Glomerular endothelial cell (primary cell): Measurements from ENCODE around the gene CDCP2. TPM values are rescaled to one million over a fixed set of nuclear protein-coding genes. Genes with fewer than 3 reads are reported as not detected.

Experiments
- DNase-seq: peaks from one replicate; pipeline ENCODE4 v3.0.0-alpha.2; 2011; ENCODE audit warnings: low read depth, low spot score; ENCODE audit errors: extremely low read depth
- total RNA-seq: library from RNA; depleted of rRNA; stranded (reverse); fragments of >200 nt; gene quantifications from 2 replicates; pipeline ENCODE4 v1.2.3, GENCODE V29; 2015

CDCP2 gene
- total RNA-seq, 1 donor from 2014 or later = not detected

DNA sequence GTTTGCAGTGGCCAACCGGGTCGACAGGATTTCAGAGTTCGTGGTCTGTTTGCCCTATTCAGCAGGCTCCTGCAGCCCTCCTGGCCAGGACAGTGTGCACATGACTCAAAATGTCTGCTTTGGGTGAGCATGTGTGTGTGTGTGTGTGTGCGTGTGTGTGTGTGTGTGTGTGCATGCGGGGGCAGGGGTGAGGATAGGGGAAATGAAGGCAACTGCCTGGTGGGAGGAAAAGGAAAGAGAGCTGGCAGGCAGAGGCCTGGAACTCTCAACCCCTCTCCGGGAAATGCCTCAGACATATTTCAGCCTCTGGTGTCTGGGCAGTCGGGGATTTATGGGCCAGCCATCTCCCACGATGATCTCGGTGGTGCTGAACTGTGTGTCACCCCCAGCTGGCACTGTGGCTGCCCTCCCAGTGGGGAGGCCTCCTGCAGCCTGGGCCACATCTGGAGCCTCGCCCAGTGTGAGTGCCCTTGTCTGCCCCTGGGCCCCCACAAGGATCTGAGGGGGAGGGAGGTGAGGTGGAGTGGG lies 15.2 kb downstream of the CDCP2 start:
- DNase-seq = no peak

GRCh38 chr1:54136963-54137533 lies 15.8 kb downstream of the CDCP2 start:
- DNase-seq = no peak

GRCh38 chr1:54136269-54136896 lies 16.4 kb downstream of the CDCP2 start:
- DNase-seq = no peak

- DNase-seq = no peak
These were observed 17.2 kb downstream of the CDCP2 start for GRCh38 chr1:54135436-54136120.

DNA sequence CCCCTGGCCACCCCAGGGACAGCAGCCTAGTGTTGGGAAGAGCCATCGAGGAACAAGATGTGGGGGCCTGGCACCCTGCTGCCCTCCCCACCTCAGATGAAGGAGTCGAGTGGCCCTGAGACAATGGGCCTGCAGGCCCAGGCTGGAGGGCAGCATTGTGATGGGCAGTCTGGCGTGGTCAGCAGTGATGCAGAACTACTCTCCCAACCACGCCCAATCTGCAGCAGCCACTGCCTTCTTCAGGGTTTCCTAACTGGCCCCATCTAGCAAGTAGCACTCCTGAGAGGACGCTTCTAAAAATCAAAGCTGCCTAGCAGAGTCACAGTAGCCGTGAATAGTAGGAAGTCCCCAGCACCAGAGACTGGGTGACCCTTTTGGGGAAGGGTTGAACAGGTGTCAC lies 18.5 kb downstream of the CDCP2 start:
- no peak for DNase-seq

DNA sequence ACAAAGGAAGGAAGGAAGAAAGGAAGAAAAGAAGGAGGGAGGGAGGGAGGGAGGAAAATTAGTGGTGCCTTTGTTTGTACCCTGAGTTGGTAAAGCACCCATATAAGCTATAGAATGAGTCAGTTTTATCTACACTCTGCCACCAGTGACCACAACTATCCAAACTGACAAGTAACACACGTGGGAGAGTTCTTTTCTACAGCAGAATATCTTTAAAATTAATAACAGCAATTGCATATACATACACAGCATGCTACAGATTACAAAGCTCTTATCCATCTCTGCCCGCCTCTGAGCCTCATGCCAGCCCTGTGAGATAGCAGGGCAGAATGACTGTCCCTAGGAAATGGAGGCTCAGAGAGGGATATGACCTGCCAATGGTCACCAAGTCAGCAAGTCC lies 20.3 kb downstream of the CDCP2 start:
- no peak for DNase-seq

DNA sequence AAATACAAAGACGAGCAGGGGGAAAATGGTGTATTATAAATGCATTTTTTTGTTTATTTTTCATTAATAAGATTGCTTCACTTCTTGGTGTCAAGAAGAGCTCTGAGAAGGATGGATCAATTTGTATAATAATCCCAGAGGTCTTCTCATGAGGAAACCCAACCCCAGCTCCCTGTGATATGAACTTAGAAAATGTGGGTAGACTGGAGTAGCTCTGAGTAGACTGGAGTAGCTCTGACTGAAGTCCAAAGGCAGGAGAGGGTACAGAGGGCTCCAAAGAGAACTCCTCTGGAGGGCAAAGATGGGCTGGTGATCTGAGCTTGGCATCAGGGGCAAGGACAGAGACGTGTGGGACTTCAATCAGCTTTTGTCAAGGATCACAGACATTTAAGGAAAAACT lies 21.4 kb downstream of the CDCP2 start:
- no peak for DNase-seq

GRCh38 chr1:54129858-54130257 lies 22.9 kb downstream of the CDCP2 start:
- no peak for DNase-seq

DNA sequence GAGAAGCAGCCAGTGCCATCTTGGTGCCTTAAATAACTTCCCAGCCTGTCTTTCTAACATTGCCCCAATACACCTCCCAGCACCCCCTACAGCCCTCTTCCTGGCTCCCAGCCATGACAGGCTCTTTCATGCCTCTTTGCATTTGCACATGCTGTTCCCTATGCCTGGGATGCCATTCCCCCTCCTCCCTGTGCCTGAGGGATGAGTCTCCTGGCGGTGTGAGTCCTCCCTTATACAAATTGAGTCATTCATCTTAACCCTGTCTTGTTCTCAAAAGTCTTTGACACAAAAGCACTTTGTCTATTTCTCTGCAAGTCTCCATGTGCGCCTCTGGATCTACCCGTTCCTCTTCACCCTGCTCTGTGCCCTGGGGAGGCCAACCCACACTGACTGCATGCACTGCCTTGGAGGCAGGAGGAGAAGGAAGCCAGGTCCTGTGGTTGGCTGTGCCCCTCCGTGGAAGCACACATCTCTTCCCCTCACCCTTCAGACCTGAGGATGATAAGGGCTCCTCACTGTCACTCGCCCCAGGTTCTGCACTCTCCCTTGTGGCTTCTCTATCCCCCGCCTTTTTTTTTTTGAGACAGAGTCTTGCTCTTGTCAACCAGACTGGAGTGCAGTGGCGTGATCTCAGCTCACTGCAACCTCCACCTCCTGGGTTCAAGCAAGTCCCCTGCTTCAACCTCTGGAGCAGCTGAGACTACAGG lies 25.1 kb downstream of the CDCP2 start:
- DNase-seq = no peak

- no peak for DNase-seq
These were observed 26.5 kb downstream of the CDCP2 start for GRCh38 chr1:54126271-54126815.

DNA sequence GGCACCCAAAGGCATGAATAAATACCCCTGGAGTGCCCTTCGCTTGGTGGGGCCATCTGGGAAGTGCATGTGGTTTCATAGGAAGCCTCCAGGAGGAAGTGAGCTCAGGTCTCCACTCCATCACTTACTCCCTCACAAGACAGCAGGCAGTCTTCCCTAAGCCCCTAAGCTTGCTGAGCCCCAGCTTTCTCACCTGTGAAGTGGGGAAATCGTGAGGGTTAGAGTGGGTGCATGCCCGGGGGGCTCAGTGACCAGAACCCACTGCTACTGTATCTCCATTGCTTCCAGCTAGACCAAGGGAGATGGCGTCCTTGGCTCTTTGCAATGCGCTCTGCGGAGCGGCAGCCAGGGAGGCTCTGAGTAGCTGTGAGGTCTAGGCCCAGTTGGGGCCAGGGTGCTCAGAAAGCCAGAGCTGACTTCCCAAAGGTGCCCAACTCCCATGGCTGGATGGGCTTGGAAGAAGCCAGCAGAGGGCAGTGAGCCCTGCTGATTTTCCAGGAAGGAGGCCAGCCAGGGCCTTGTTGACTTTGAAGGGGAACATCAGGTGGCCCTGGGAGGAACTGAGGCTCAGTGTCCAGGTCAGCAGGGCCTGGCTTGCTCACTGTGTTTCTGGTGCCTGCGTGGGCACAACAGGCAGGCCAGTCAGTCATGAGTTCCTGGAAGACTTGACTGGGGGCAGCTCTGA lies 27.3 kb downstream of the CDCP2 start:
- DNase-seq = no peak

DNA sequence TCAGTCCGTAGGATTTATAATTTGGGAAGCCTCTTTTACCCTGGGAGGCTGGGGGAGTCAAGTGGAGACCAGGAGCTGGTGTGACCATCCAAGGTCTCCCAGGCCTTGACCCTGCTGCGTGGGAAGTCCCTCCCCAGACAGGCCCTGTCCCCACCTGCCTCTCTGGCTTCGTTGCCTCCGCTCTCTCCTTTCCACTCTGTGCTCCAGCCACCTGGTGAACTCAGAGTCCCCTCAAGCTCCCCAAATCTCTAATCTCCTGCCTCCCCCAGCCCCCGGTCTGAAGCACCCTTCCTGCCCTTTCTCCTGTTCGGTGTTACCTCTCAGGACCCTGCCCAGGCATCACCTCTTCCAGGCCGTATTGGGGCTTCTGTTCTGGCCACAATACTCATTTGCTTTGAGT lies 27.9 kb downstream of the CDCP2 start:
- DNase-seq = no peak

DNA sequence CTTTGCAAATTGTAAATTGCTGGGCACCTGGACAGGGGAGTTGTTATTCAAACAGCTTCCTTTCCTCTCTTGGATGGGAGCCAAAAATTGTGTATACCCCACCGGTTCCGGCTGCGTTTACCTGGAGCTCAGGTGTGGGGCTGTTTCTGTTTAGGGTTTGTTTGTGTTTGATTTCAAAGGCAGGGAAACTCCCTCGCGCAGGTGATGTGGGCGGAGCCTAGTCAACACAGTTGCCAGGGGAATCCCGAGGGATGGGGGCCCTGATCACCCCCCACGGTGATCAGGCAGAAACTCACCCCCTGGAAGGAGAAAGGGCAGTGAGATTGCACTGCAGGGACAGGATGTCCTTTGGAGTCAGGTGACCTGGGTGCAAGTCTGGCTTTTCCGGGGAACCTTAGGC lies 28.3 kb downstream of the CDCP2 start:
- no peak for DNase-seq

DNA sequence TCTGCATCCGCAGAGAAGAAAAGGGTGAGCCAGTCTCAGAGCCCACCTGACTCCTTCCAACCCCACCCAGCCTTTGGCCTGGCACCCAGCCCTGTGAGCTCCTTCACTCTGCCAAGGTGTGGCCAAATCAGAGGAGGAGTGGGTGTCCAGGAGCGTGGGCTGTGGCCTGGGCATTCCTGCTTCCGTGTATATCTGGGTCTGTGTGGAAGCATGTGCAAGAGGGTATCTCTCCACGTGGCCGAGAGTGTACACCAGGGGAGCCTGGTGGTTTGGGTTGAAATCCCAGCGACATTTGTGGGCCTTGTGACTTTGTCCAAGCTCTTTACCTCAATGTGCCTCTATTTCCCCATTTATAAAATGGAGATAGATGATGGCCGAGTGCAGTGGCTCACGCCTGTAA lies 29.8 kb downstream of the CDCP2 start:
- no peak for DNase-seq

GRCh38 chr1:54122135-54122751 lies 30.6 kb downstream of the CDCP2 start:
- no peak for DNase-seq

DNA sequence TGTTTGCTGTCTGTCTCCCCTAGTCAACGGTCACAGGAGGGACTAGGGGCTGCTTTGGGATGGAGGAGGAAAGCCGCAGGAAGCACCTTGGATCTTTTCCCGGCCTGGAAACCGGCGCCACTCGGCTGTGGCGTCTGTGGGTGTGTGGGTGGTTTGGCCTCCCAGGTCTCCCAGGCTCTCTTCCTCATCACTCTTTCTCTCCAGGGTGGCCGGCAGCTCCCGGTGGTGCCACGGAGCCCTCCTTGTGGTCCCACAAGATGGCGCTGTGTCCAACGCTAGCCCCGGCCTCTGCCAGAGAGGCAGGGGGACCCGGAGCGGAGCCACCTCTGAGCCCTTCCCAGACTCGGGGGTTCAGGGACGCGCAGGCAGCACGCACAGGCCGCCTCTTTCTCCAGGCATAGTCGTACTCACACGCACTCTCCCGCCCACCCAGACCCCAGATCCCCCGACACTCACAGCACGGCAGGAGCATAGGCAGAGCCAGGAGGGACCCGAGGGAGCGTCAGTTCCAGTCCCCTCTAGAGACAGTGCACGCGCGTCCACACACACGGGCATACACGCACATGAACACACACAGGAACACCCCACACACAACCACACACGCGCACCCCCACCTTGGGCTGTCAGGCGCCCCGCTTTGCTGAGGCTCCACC lies 31.2 kb downstream of the CDCP2 start:
- DNase-seq = peak; percentile 25

DNA sequence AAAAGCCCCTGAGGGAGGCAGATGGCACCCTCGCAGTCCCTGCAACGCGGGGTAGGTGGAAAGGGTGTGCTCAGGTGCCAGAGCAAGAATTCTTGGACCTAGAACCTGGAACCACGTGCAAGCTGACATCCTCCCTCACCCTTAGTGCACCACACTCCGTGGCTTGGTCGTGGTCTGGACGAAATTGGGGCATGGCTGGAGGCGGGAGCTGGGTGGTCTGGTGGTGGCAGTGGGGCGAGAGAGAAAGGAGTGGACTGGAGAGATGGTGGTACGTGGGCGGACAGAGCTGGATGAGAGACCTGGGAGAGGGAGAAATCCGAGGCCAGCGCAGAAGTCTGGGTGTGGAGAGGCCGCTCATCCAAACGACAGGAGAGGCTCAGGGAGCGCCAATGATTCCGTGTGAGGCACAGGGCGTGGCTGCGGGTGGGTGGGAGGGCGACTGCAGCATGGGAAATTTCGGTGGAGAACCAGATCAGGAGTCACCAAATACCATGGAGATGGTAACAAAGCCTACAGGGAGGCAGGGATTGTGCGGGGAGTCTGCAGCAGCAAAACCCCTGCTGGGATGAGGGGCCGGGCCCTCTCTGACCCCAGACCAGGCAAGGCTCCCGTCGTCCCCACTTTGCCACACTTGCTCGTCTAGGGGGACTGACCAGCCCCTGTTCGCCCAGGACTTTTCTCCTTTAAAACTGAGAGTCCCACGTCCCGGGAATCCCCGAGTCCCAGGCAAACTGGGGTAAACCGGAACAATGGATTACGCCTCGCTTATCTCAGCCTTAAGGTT lies 31.9 kb downstream of the CDCP2 start:
- DNase-seq = no peak

DNA sequence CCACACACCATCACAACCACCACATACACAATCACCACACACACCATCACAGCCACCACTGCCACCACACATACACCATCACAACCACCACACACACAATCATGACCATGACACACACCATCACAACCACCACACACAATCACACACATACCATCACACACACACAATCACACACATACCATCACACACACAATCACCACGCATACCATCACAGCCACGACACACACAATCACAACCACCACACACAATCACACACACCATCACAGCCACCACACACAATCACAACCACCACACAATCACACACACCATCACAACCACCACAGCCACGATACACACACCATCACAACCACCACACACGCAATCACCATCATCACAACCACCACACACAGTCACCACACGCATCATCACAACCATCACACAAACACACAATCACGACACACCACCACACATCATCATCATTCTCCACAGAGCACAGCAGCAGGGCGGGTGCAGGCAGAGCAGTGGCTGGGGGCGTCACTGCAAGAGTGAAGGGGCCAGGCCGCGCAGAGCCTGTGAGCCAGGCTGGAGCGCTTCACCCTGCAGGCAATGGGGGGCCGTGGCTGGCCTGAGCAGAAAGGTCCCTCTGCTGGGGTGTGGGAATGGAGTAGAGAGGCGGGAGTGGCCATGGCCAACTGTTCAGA lies 32.6 kb downstream of the CDCP2 start:
- no peak for DNase-seq
